AG04450 (cell line): Measurements from ENCODE around the gene TNXB. TPM values are rescaled to one million over a fixed set of nuclear protein-coding genes. Genes with fewer than 3 reads are reported as not detected.
"Not testable (repeated sequence)": the region's sequence is repeated elsewhere in the genome, so short reads cannot be mapped to it uniquely, and the experiment has no call there.

Source experiments
- CTCF ChIA-PET: fragments of 300-600, 350-600 bp; formaldehyde crosslinking; extraction: SDS; loops from one replicate; lab custom pipeline; 2022; ENCODE audit warnings: antibody characterized with exemption, inconsistent platforms; lab: Charles Lee
- POLR2A ChIA-PET: fragments of 350-600 bp; formaldehyde crosslinking; extraction: SDS; loops from one replicate; lab custom pipeline; 2021; ENCODE audit warnings: antibody characterized with exemption, inconsistent platforms; lab: Yijun Ruan, JAX
- DNase-seq: peaks from one replicate; pipeline ENCODE4 v3.0.0-alpha.2; 2011; ENCODE audit warnings: low read depth, low spot score
- H3K27ac ChIP-seq: one replicate; pipeline ENCODE4 v1.5.1; 2012; ENCODE audit warnings: low read depth, low read length, control low read depth
- H3K27me3 ChIP-seq: one replicate; pipeline ENCODE4 v1.6.0; 2012; ENCODE audit warnings: low read length; ENCODE audit not compliant: control insufficient read depth, insufficient read depth
- H3K4me3 ChIP-seq: 2 replicates; pipeline ENCODE4 v1.5.1; 2011; ENCODE audit warnings: mild to moderate bottlenecking, low read depth, low read length, control low read depth
- H3K9me3 ChIP-seq: 2 replicates; pipeline ENCODE4 v1.5.1; 2012; ENCODE audit warnings: low read length; ENCODE audit not compliant: control insufficient read depth, insufficient read depth
- CTCF ChIP-seq: IDR thresholded peaks from 2 replicates; pipeline ENCODE4 v1.5.1; 2011; ENCODE audit warnings: low read depth, low read length, control low read depth, inconsistent platforms
- polyA plus RNA-seq: library from polyadenylated mRNA; depleted of rRNA; stranded (reverse); fragments of >200 nt; gene quantifications from 2 replicates; pipeline ENCODE4 v1.2.3, GENCODE V29; 2011

Gene TNXB
- polyA plus RNA-seq, 1 experiment, result 0.35 TPM

- Histone ChIP-seq H3K27me3 (peaks cover 24% of the 10 kb centered on the region), H3K27ac (no peak overlapping the region), H3K9me3 (no peaks in the 10 kb centered on the region; the same call in 1 of the 2 replicates), H3K4me3 (no peak overlapping the region)
- CTCF ChIA-PET, result no interaction called here
- DNase-seq, result no peak
- POLR2A ChIA-PET, result no interaction called here
- TF ChIP-seq CTCF, result no peak
Measured at GRCh38 chr6:32073101-32073500, 36.0 kb downstream of the TNXB start.

GRCh38 chr6:32070814-32071543 lies 38.2 kb downstream of the TNXB start:
- Histone ChIP-seq H3K9me3 (no peaks in the 10 kb centered on the region; the same call in 1 of the 2 replicates), H3K4me3 (no peak overlapping the region), H3K27me3 (peaks cover 30% of the 10 kb centered on the region), H3K27ac (no peak overlapping the region)
- DNase-seq, result no peak
- ChIA-PET CTCF (no interaction called here), POLR2A (no interaction called here)
- TF ChIP-seq CTCF, result no peak

GRCh38 chr6:32069878-32070515 lies 39.1 kb downstream of the TNXB start:
- Histone ChIP-seq H3K27me3 (peaks cover 30% of the 10 kb centered on the region), H3K27ac (no peak overlapping the region), H3K4me3 (no peak overlapping the region), H3K9me3 (no peaks in the 10 kb centered on the region; the same call in 1 of the 2 replicates)
- ChIA-PET POLR2A (no interaction called here), CTCF (no interaction called here)
- no peak for DNase-seq
- TF ChIP-seq CTCF, result no peak

- ChIA-PET POLR2A (no interaction called here), CTCF (no interaction called here)
- Histone ChIP-seq H3K9me3 (no peaks in the 10 kb centered on the region; the same call in 1 of the 2 replicates), H3K27ac (no peak overlapping the region), H3K4me3 (no peak overlapping the region), H3K27me3 (peaks cover 30% of the 10 kb centered on the region)
- TF ChIP-seq CTCF, result no peak
- DNase-seq, result no peak
Measured at GRCh38 chr6:32069460-32069859, 39.7 kb downstream of the TNXB start.

GRCh38 chr6:32068867-32069266 lies 40.3 kb downstream of the TNXB start:
- DNase-seq, result no peak
- ChIA-PET POLR2A (no interaction called here), CTCF (no interaction called here)
- Histone ChIP-seq H3K27me3 (peaks cover 32% of the 10 kb centered on the region), H3K27ac (no peak overlapping the region), H3K9me3 (no peaks in the 10 kb centered on the region; the same call in 1 of the 2 replicates), H3K4me3 (no peak overlapping the region)
- no peak for TF ChIP-seq CTCF

- DNase-seq, CTCF ChIA-PET, POLR2A ChIA-PET: not testable (repeated sequence)
Measured at GRCh38 chr6:32068315-32068714, 40.8 kb downstream of the TNXB start.

GRCh38 chr6:32067521-32067920 lies 41.6 kb downstream of the TNXB start:
- DNase-seq, H3K9me3 ChIP-seq, POLR2A ChIA-PET, H3K27ac ChIP-seq, CTCF ChIA-PET, H3K4me3 ChIP-seq: not testable (repeated sequence)
- peaks cover 32% of the 10 kb centered on the region for H3K27me3 ChIP-seq

More at GRCh38 chr6:32068315-32068714, 40.8 kb downstream of the TNXB start:
- not testable (repeated sequence) for H3K27ac ChIP-seq, H3K9me3 ChIP-seq, H3K4me3 ChIP-seq
- H3K27me3 ChIP-seq, result peaks cover 32% of the 10 kb centered on the region
